Stimulated activated CD4-positive, alpha-beta T cell treated with anti-CD3 and anti-CD28 coated beads, Interleukin-4, amount 100 ng/mL, for 24 hours (primary cell): Measurements from ENCODE around the gene PSMD11.
A peak's percentile ranks its signal among the peaks of the same experiment; 100 is the strongest.

Experiments
- DNase-seq: peaks from one replicate; pipeline ENCODE4 v3.0.0-alpha.2; 2020

Gene PSMD11

DNA sequence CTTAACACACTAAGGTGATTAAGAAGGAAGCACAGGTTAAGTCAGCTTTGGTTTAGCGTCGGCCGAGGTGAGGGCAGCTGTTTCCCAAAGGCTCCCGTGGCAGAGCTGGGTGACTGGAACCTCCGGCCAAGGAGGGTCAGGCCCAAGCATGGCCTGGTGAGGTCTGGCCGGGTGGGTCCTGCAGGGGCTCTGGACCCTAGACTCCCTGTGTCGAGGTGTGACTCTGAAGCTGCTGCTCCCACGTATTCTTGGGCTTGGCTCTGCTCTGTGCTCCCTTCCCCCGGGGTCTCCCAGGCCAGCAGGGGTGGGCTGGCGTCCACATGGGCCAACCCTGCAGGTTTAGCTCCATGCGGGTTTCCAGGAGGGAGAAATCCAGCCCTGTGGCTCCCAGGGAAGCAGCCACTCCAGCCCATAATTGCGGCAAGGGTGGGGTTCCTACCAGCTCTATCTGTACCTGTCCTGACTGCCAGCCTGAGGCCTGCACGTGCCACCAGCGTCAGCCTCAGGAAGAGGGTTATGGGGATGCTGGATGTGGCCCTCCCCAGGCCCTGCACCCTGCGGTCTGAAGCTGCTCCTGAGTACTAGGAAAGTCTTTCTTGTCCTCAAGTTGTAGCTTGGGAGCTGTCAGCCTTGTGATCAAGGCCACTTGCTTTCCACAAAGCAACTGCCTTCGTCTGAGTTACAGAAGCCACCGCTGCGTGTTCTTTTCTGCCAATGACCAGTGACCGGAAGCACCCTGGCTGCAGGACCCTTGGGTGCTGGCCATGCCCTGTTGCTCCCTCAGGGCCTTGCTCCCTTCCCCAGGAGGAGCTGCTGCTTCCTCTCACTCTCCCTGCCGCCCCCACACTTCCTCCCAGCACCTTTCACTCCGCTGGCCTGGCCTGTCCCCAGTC, 47.3 kb downstream of the PSMD11 start:
- peak; percentile 35 for DNase-seq

DNA sequence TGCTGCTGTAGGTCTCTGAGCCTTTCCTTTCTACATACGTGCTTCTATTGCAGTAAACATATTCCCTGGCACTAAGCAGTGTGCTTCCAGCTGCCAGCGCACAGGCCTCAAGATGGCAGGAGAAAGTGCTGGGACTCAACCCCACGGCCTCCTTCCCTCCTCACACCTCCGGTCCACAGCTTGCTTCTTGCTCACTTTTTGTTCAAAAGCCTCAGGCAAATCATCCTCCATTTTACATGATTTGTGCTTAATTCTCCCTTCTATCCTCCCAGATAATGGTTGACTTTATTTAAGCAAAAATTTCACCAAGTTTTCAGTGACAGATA, 47.9 kb downstream of the PSMD11 start:
- no peak for DNase-seq

DNA sequence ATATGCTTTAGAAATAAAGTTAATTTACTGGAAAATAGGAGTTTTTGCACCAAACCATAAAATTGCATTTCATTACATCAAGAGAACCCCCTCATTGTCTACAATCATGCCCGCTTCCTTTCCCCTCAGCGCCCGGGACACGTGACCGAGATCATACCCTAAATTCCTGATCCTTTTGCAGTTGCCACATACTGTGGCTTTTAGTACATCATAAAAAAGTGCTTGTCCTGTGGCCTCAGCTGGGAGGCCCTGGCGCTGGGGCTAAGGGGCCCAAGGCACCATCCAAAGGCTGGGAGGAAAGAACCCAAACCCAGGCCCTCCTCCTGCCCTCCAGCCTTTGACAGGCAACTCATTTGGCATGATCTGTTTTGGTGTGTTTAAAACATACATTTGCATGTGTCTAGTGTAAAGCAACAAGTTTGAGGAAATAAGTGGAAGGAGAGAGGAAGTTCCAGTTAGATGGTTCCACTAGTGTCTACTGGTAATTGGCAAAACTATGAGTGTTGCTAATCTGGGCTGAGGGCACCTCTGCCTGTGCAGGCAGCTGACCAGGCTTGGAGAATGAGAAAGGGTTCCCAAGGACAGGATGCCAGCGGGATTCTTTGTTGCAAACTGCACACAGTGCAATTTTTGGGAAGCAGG, 48.5 kb downstream of the PSMD11 start:
- DNase-seq: no peak

DNA sequence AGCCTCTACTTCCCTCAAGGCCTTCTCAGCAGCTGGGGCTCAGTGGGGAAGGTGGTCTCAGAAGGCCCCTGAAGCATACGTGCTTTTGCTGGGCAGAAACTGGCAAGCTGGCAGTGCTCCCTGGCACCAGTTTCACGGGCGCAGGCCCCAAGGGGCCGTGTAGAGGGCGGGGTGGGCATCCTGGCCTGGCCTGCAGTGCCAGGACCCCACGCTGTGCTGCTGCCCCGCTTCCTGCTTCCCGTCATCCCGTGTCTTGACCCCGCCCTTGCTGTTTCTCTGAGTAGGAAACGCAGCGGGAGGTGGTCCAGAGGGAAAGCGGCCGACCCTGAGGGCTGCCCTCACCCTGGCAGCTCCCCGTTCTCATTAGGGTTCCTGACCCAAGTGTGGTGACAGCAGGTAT, 49.3 kb downstream of the PSMD11 start:
- no peak for DNase-seq

DNA sequence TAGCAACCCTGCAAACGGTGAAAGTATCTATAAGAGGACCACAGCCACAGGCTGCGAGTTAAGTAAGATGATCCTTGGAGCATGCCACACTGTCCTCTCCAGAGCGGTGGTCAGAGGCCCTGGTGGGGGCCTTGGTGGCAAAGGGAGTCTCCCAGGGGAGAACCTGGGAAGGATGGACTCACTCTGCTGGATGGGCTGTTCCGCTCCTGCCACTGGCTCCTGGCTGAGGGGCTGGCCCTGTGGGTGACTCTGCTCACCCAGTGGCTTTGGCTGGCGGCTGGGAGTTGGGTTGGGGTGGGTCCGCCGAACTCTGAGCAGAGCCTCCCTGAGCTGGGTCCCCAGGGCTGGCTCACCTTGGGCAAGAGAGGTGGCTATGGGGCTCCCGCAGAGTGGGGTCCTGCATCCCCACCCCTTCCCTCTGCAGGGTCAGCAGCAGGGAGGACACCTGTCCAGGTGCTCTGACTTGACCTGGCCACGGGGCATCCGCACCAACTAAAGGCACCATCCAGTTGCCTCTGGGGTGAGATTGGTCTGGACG, 49.7 kb downstream of the PSMD11 start:
- no peak for DNase-seq

DNA sequence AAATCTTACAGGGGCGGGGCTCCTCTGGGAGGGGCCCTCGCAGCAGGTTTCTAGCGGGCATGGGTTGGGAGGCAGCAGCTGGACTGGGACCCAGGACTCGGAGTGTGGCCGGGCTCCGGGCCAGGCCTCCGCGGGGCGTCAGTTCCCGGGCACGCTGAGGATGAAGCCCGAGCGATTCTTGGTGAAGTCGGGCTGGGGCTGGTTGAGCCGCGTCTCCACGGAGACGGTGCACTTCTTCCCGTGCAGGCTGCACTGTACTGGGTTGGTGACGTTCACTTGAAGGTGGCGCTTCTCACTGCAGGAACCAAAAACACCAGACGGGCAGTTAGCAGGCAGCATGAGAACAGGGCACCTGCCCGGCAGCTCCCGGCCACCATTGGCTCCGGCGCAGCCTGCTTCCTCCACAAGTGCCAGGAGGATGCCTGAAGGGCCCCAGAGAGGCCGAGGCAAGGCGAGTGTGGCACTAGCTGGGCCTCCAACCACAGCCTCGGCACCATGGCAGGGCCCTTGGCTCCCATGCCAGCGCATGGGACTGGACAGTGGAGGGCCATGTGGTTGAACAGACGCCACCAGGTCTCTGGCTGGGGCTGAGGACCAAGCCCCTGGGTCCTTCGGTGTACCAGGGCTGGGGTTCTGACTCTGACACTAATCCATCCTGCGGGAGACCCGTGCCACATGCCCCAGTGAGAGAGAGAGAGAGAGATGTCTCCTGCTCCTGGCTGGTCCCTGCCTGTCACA, 50.5 kb downstream of the PSMD11 start:
- DNase-seq: no peak

DNA sequence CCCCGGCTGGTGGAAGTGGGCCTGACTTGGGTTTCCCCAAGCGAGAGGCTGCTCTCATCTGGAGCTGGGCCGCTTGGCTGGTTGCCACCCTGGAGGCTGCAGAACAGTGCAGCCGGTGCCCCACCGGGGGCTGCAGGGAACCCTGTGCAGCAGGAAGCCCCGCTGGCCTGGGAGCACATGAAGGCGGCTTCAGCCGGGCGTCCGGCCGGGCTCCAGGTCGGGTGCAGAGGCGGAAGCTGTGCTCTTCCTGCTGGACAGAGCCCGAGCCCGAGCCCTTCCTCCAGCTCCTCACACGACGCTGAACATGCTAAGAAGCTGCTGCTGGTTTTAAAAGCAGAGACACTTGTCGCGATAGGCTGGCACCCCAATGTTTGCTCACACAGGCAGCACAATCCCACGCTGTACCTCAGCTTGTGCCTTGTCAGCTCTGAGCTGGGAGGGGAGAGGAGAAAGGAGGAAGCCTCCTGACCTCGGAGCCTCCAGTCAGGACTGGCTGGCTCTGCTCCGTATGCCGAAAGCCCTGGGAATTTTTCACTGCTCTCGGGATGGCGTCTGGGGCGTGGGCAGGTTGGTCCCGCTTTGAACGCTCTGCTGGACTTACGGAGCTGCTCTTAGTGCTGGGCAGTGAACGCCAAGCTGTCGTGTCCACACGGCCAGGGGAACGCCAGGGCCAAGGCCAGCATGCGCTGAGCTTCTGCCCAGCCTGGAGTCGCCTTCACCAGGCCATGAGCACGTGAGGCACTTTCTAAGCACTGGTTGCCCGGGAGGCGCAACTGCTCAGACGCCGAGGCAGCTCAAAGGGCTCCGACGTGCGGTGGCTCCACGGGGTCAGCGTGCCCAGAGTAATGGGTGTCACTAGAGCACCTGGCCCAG, 51.3 kb downstream of the PSMD11 start:
- DNase-seq: no peak

DNA sequence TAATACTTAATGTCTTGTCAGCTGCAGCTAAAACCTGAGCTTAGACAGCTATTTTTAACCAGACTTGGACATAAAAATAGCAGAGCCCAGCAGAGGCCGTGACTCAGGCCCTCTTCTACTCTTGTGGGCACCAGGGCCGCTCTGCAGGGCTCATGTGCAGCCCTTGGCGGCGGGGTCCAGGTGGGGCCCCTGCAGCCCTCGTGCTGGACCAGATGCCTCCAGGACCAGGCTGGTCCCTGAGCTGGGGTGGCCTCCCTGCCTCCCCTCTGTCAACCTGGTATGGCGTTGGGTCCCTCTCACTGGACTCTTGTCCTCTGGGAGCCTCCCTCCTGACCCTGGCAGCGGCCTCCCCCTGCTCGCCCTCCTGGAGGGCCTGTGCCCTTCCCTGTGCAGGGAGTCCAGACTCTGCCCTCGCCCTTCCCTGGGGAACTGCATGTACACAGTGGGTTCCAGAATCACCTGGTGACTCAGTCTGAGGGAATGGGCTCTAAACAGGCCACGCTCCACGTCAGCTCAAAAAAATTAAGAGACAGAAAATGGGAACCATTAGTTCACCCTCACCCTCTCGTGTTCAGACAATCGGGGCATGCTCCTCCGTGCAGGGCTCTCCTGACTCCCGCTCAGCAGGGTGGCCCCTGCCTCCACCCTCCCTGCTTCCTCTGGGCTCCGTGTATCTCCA, 52.2 kb downstream of the PSMD11 start:
- DNase-seq: no peak

DNA sequence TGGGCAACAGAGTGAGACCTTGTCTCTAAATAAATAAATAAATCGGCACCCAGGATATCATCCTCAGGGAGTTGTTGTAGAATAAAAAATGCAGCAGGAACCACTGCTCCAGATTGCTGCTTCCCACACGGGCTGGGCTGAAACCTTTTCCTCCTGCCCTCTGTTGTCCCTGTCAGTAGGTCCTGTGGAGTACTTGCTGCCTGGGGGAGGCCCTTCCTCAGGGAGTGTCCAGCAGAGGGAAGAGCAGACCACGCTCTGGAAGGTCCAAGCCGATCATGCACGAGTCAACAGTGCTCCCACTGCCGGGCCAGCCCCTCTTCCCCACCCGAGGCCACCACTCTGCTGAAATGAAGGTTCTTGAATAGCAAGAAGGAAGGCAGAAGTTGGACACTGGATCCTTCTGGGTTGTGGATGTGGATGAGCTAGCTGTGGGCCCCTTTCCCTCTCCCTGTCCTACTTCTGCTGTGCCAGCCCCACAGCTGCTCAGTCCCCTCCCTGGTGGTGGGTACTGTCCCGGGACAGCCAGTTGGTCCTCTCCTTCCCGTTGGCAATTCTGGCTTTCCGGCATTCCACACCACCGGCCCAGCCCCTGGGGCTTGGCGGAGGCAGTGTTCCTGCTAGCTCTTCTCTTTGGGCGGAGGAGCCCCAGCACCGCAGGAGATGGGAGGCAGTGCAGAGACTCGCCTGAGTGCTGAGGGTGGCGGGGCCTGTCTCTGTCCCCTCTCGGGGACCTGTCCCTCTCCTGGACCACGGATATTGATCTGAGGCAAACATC, 53.3 kb downstream of the PSMD11 start:
- DNase-seq: no peak

DNA sequence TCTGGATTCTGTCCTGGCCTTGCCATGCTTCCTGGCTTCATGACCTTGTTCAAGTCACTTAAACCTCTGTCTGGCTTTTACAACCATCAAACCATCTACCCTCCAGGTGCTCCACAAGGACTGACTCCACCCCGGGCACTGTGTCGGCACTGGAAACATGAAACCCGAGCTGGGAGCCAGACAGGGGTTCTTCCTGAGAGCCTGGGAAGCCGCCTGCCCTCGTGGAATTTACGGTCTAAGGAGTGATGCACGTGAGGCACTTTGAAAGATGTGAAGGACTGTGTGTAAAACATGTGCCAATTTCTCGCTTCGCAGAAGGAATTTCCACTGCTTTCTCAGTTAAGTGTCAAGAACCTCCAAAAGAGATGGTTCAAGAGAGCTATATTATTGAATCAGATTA, 54.1 kb downstream of the PSMD11 start:
- no peak for DNase-seq

DNA sequence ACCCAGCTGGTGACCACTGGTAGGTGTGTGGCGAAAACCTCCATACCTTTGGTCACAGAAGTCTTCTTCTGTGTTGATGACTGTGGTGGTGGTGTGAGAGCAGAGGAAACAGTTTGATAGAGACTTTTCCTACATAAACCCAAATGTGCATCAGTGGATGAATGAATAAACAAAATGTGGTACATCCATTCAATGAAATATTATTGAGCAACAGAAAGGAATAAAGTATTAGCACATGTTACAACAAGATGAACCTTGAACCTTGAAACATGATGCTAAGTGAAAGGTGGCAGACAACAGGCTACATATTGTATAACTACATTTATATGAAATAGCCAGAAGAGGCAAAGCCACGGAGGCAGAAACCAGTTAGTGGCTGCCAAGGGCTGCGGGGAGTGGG, 57.7 kb downstream of the PSMD11 start:
- no peak for DNase-seq

DNA sequence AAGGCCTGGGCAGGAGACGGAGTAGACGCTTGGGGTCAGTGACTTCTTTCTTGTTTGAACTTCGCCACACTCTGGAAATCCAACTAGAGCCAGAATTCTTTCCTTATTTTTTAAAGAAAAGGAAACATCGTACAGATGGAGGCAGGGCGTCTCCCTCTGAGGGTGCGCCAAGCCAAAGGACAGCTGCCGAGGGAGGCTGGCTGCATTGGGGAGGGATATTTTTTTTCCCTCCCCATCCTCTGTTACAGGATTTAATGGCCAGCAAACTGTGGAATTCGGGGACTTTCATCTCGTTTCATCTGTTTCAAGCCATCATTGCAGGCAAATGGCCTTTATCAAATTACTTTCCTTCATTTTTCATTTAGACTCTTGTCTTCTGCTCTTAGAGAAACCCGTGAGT, 58.4 kb downstream of the PSMD11 start:
- no peak for DNase-seq

DNA sequence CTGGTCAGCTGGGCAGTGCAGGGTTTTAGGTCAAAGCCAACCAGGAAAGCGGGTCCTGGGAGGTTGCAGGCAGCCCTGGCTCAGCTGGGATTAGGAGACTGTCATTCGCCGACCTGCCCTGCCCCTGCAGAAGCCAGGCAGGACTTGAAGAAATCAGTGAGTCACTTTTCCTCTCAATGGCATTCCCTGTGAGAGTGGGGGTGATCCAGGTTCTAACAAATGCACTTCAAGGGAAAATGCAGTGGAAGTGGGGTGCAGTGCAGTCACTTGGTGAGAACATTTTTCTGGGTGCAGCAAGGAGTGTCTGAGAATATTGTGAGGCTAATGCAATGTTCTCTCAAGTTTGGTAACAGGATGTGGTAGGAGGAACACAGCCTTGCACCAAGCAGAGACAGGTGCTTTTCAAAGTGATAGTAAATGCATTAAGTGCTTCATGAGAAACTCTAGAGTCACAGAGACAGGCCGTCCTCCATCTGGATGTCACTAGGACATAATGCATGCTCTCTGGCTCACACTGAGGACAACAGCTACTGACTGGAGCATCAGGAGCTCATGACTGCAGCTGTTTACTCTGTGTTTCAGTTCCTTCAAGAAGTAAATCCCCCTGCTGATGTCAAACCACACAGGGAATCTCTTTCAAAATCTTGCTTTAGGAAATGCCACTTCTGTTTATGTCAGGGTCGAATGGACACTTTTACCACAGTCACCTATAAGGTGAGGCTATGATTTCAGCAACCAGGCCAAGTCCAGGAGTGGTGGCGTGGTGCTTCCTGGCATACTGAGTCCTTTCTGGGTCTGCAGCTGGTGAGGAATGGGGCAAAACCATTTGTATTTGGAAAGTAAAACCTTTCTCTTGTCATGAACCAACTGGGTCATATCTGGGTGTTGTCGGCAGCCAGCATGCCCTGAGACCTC, 59.2 kb downstream of the PSMD11 start:
- DNase-seq: peak; percentile 49

DNA sequence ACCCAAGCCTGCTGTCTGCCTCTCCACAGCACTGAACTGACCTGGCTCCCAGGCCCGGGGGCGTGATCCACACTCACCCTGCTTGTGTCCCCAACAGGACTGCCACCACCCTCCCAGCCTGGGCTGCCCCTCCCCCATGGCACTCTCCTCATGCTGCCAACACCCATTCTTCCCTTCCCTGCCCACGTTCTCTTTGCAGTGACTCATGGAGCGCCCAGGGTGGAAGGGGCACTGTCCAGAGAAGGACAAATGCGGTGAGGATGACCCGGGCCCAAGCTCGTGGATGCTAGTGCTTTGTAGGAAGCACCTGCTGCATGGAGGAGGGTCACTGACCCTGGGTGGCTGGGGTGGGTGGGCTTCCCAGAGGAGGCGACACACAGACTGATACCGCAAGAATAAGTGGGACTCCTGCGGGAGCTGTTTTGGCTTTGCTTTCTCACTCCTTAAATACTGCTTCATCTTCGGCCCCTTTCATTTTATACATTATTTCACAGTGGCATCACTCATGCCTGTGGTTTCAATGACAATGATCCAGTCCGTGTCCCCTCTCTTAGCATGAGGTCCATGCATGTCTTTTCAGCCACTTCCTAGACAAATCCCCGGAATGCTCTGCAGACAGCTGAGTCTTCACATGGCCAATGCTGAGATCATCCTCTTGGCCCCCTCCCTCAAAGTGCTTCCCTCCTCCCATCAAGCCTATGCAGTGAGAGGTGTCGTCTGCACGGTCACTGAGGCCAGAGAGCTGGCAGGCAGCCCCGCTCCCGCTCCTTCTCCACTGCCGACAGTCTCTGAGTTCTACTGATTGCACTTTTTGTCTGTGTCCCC, 60.1 kb downstream of the PSMD11 start:
- no peak for DNase-seq

DNA sequence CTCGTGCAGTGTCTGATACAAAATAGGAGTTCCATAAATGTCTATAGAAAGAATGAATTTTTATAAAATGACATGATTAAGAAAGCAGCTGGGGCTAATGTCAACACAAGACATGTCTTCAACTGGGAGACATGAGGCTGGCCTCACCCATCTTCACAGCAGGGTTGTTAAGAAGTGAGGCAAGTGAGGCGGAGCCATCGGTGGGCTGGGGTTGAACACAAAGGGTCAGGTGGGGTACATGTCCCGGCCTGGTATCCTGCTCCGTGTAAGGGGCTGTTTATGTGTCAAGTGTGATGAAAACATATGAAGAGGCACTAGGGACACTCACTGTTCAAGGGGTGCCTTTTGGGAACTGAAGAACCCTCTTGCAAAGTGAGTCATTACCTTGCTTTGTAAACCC, 64.6 kb downstream of the PSMD11 start:
- no peak for DNase-seq

DNA sequence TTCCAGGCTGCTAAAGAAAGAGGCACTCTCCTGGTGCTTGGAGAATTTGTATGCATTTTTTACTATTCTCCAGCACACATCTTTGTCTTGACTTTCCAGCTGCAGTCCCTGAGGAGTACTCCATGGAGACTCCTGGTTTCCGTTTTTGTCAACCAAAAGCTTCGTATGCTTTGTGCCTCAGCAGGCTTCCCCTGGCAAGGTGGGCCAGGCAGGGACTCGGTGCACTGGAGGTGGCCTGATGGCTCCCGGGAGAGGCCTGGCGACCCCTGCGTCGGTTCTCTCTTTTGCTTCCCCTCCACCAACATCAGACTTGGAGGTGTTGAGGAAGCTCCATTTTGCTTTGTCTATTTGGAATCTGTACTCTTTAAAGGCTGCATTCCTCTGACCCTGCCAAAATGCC, 66.2 kb downstream of the PSMD11 start:
- no peak for DNase-seq

DNA sequence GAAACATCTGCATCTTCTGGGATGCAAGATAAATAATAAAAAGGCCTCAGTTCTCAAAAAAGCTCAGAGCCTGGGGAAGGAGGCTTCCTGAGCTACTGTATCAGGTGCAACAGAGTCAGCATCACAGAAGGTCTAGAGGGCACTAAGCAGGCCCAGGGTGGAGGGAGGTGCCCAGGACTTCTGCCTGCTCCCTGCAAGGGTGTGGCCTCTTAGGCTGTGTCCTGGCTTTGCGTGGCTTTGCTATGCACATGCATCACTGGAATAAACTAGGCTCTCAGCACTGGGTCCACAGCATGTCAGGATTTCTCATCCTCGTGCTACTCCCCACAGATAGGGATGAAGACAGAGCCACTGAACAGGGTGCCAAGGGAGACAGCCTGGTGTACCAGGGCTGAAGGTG, 68.0 kb downstream of the PSMD11 start:
- DNase-seq: no peak

DNA sequence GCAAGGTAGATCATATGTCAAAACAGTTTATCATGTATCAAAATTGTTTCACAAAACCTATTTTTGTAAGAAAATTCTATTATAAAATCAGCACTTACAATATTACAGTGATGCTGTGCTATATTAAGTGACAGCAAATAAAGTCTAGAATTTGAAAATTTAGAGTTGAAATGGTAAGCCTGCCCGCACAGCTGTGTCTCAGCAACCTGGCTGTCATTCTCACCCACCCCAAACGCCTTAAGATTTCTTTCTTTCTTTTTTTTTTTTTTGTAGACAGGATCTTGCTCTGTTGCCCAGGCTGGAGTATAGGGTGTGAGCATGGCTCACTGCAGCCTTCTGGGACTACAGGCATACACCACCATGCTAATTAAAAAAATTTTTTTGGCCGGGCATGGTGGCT, 69.3 kb downstream of the PSMD11 start:
- DNase-seq: no peak

DNA sequence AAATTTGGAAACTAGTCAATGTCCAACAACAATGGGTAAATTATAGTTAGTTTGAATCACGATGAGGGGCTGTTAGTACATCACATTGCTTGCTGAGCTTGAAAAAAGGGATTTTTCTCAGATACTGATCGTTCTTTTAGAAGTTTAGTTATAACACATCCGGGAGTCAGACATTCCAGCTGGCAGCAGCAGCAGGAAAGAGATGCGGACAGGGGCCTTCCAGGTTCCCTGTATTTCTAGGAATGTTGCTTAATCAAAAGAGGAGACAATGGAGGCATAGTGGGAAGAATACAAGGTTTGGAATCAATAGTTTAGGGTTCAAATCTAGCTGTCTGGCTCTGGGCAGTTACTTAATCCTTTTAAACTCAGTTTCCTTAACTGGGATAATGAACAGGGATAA, 70.3 kb downstream of the PSMD11 start:
- no peak for DNase-seq
